Activated B cell treated with CpG ODN at 0.5 μM for 24 hours (primary cell): ENCODE data around the gene LOC101059915.

ENCODE experiments used
- ATAC-seq: fragments of 200-7000 bp; cut with Tn5 transposase; one replicate; pipeline ENCODE4 v1.10.0; 2021; ENCODE audit warnings: low read depth, mild to moderate bottlenecking, moderate library complexity
- CTCF ChIA-PET: fragments of 350-600 bp; sonication (Branson Sonifier 250); formaldehyde crosslinking; loops from one replicate; lab custom pipeline; 2021; ENCODE audit warnings: antibody characterized with exemption; lab: Charles Lee
- POLR2A ChIA-PET: fragments of 350-600 bp; sonication (Branson Sonifier 250); formaldehyde crosslinking; loops from one replicate; lab custom pipeline; 2021; ENCODE audit warnings: antibody characterized with exemption; lab: Charles Lee
- DNase-seq: peaks from one replicate; pipeline ENCODE4 v3.0.0; 2022
- H3K27ac Mint-ChIP-seq: one replicate; pipeline ENCODE4 v1.8.0; 2020; ENCODE audit warnings: mixed read lengths
- H3K27me3 Mint-ChIP-seq: one replicate; pipeline ENCODE4 v1.8.0; 2021; ENCODE audit warnings: mixed read lengths
- H3K36me3 Mint-ChIP-seq: one replicate; pipeline ENCODE4 v1.8.0; 2021; ENCODE audit warnings: low read depth, mixed read lengths
- H3K4me1 Mint-ChIP-seq: one replicate; pipeline ENCODE4 v1.8.0; 2021; ENCODE audit warnings: mixed read lengths
- H3K4me3 Mint-ChIP-seq: one replicate; pipeline ENCODE4 v1.8.0; 2020; ENCODE audit warnings: mild to moderate bottlenecking, mixed read lengths
- H3K9me3 Mint-ChIP-seq: one replicate; pipeline ENCODE4 v1.8.0; 2020; ENCODE audit warnings: mixed read lengths
- intact Hi-C: fragments of 100-400 bp; cut with micrococcal nuclease; formaldehyde crosslinking; loops from one replicate; pipeline ENCODE4 v1.15.1; 2024
- TF ChIP-seq, protein P1 (sequence below): fragments of 200-600 bp; IDR thresholded peaks from one replicate; pipeline ENCODE4 v1.8.0; 2022; ENCODE audit warnings: antibody characterized with exemption, mild to moderate bottlenecking

The LOC101059915 gene

DNA sequence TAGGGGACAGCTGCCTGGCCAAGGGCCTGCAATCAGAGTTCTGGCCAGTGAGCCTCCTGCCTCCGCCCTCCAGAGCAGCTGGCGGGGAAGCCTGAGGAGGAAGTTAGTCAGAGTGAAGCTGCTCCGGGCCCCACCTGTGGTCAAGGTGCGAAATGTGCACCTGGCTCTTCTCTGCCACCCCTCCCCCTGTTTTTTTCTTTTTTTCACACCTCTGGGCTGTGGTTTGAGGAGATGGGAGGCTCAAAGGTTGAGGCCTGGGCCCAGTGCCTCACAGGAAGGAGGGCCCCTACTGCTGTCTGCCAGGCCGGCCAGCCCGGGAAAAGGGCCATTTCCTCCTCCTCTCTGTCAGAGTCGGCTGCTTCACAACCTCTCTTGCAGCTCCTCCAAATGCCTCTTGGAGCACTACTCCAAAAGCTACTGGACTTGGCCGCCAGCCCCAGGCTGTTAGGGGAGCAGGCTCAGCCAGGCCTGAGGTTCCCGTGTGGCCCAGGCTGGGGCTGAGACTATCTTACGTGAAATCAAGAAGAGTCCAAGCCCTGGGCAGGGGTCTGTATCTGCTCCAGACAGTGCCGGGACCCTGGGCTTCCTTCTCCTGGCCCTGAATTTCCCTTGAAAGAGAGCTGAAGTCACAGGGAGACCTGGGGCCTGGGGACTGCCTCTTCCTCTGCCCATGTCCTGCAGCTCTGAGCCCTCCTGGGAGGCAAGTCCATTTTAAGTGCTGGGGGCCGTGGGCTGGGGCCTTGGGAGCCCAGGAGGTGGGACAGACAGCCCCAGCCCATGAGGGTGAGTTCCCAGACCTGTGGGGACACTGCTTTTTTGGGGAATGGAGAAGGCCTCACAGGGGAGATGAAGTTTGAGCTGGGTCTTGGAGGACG, 44.5 kb upstream of the LOC101059915 start:
- H3K4me3 Mint-ChIP-seq: peak overlapping the region; percentile 57
- intact Hi-C loops: no loop called here

DNA sequence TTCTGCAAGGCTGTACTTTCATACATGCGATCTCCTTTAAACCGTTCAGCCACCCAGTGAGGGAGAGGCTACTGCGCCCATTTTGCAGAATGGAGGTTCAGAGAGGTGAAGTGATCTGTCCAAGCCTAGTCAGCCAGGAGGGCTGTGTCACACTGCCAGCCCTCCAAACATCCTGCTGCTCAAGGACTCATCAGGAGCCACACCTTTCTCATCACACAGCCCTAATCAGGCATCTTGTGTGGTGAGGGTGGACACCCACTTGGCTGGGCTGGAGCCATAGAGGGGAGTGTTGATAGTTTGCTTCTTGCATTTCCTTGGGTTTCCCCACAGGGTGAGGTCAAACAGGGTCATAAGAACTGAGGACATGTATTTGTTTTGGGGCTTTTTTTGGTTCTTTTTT, 43.6 kb upstream of the LOC101059915 start:
- DNase-seq: no peak
- POLR2A ChIA-PET: interaction anchor here (0.6 to 1.5 kb wide), 3 partner anchors 9 to 82 kb away, joined by 3 to 4 read pairs (median 3); no protein-coding TSS in a partner anchor
- CTCF ChIA-PET: no interaction called here
- ATAC-seq: no peak
- Mint-ChIP-seq H3K4me3 (peak overlapping the region; percentile 38), H3K9me3 (no peaks in the 10 kb centered on the region), H3K27ac (peak overlapping the region; percentile 66), H3K4me1 (peaks cover 55% of the 10 kb centered on the region), H3K27me3 (no peaks in the 10 kb centered on the region), H3K36me3 (no peaks in the 10 kb centered on the region)
- intact Hi-C loops: no loop called here
- TF ChIP-seq, protein P1, sequence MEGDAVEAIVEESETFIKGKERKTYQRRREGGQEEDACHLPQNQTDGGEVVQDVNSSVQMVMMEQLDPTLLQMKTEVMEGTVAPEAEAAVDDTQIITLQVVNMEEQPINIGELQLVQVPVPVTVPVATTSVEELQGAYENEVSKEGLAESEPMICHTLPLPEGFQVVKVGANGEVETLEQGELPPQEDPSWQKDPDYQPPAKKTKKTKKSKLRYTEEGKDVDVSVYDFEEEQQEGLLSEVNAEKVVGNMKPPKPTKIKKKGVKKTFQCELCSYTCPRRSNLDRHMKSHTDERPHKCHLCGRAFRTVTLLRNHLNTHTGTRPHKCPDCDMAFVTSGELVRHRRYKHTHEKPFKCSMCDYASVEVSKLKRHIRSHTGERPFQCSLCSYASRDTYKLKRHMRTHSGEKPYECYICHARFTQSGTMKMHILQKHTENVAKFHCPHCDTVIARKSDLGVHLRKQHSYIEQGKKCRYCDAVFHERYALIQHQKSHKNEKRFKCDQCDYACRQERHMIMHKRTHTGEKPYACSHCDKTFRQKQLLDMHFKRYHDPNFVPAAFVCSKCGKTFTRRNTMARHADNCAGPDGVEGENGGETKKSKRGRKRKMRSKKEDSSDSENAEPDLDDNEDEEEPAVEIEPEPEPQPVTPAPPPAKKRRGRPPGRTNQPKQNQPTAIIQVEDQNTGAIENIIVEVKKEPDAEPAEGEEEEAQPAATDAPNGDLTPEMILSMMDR: no peak

More for the DNA sequence above, 44.5 kb upstream of the LOC101059915 start:
- no peaks in the 10 kb centered on the region for H3K36me3 Mint-ChIP-seq
- H3K9me3 Mint-ChIP-seq: no peaks in the 10 kb centered on the region
- H3K4me1 Mint-ChIP-seq: peaks cover 63% of the 10 kb centered on the region
- H3K27ac Mint-ChIP-seq: peak overlapping the region; percentile 73
- H3K27me3 Mint-ChIP-seq: no peaks in the 10 kb centered on the region
- DNase-seq (peak; percentile 25), ATAC-seq (peak; percentile 45)
- ChIA-PET POLR2A (interaction anchor here (0.6 to 2.1 kb wide), 6 partner anchors 10 to 90 kb away, joined by 3 to 12 read pairs (median 4); partner anchors contain the start of gene OGT), CTCF (interaction anchor here (1.2 kb wide), 1 partner anchor 28 kb away, joined by 3 read pairs; no protein-coding TSS in a partner anchor)
- TF ChIP-seq, protein P1: no peak

DNA sequence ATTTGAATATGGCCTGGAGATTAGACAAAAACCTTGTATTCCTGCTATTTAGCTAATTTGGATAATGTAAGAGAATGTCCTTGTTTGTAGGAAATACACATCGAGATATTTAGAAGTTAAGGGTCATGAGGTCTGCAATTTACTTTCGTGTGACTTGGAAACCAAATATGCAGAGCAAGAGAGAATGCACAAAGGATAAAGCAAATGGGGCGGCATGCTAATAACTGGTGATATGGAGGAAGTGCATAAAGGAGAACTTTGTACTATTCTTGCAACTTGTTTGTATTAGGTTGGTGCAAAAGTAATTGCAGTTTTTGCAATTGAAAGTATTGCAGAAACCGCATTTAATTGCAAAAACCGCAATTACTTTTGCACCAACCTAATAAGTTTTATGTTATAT, 41.9 kb upstream of the LOC101059915 start:
- ChIA-PET CTCF (no interaction called here), POLR2A (no interaction called here)
- H3K9me3 Mint-ChIP-seq: no peaks in the 10 kb centered on the region
- intact Hi-C loops: no loop called here
- H3K36me3 Mint-ChIP-seq: no peaks in the 10 kb centered on the region
- H3K27me3 Mint-ChIP-seq: no peaks in the 10 kb centered on the region
- no peak overlapping the region for H3K27ac Mint-ChIP-seq
- no peak overlapping the region for H3K4me3 Mint-ChIP-seq
- DNase-seq (no peak), ATAC-seq (no peak)
- TF ChIP-seq, protein P1: no peak
- peaks cover 55% of the 10 kb centered on the region for H3K4me1 Mint-ChIP-seq

DNA sequence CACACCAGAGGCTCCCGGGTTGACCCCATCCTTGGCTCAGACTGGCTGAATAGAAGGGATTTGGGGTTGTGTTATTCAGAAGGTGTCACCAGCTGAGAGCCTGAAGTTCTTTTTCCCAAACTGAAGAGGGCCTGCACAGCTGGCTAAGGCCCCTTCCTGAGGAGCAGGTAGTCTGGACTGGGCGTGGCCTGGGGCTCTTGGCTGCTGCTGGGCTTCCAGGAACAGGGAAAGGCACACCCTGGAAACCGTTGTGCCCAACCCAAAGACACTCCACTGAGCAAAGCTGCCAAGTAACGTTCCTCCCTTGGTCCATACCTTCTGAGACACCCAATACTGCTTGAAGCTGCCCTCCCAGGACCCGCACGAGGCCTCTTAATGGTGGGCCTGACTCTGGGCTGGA, 40.8 kb upstream of the LOC101059915 start:
- H3K9me3 Mint-ChIP-seq: no peaks in the 10 kb centered on the region
- DNase-seq (no peak), ATAC-seq (no peak)
- H3K27ac Mint-ChIP-seq: no peak overlapping the region
- no peaks in the 10 kb centered on the region for H3K36me3 Mint-ChIP-seq
- no peak overlapping the region for H3K4me3 Mint-ChIP-seq
- peaks cover 53% of the 10 kb centered on the region for H3K4me1 Mint-ChIP-seq
- TF ChIP-seq, protein P1: no peak
- POLR2A ChIA-PET: no interaction called here
- CTCF ChIA-PET: no interaction called here
- intact Hi-C loops: no loop called here
- no peaks in the 10 kb centered on the region for H3K27me3 Mint-ChIP-seq
